GM12801 (cell line): ENCODE results near the gene MEGF6.

Experiments used
- CTCF ChIP-seq: IDR thresholded peaks from one replicate; pipeline ENCODE4 v1.5.1; 2011; ENCODE audit warnings: control low read depth; ENCODE audit not compliant: insufficient read length; ENCODE audit errors: extremely low read depth

MEGF6 gene

GRCh38 chr1:3520419-3521378 is 90.6 kb downstream of the MEGF6 start:
- no peak for TF ChIP-seq CTCF

GRCh38 chr1:3519301-3519885 is 91.9 kb downstream of the MEGF6 start:
- no peak for TF ChIP-seq CTCF

- TF ChIP-seq CTCF, result no peak
Measured at GRCh38 chr1:3518756-3519155, 92.6 kb downstream of the MEGF6 start.

- TF ChIP-seq CTCF, result no peak
Measured at GRCh38 chr1:3518256-3518655, 93.1 kb downstream of the MEGF6 start.

- TF ChIP-seq CTCF, result no peak
Measured at GRCh38 chr1:3516911-3517675, 94.2 kb downstream of the MEGF6 start.

GRCh38 chr1:3516481-3516869 is 94.8 kb downstream of the MEGF6 start:
- TF ChIP-seq CTCF, result no peak
